NCI-H2196 treated with DMSO at 0.1 percent for 48 hours (cell line): ENCODE results near the gene SDK2.

ENCODE experiments used
- DNase-seq: peaks from one replicate; lab custom pipeline; 2025; ENCODE audit not compliant: unreplicated experiment; lab: John Stamatoyannopoulos, UW

SDK2 gene

DNA sequence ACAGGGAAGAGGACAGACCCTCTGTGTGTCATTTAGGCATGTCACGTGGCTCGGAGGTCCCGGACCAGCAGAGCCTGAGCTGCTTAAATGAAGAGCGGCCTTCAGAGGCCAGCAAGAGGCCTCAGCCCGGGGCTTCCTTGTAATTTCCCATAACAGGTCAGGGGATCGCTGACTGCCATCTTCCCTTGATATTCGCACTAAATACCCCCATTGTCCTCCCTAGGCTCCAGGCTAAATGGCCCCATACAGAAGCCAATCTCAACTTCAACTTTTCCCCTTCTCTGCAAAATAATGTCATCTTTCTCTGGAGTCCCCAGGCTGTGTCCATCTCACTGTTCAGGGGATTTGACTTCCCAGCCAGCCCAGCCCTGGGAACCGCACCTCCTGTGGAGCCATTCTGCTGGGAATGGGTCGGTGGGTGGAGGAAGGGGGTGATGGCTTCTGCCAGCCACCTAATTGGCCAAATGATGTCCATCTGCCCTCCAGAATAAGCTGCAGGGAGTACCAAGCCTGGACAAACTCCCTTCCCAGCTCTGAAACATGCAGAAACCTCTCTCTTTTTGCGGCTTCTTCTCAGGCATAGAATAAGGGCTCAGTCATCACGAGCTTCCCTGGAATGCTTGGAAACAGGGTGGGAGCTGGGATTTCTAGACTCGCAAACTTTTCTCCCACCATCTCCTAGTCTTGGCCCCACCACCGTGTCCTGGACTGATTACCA, 129.9 kb downstream of the SDK2 start:
- no peak for DNase-seq

DNA sequence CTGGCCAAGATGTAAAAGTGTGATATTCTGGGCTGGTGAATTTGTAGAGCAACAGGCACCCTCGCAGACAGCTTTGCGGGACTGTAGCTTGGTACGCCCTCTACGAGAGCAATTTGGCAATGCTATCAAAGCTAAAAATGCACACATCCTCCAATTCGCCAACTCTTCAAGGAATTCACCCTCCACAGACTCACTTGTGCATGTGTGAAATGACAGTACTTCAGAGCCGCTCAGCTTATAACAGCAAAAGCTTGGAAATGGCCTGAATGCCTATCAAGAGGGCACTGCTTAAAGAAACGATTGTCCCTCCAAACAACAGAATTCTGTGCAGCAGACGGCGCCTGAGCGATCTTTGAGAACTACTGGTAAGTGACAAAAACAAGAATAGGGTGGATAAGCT, 130.8 kb downstream of the SDK2 start:
- no peak for DNase-seq

DNA sequence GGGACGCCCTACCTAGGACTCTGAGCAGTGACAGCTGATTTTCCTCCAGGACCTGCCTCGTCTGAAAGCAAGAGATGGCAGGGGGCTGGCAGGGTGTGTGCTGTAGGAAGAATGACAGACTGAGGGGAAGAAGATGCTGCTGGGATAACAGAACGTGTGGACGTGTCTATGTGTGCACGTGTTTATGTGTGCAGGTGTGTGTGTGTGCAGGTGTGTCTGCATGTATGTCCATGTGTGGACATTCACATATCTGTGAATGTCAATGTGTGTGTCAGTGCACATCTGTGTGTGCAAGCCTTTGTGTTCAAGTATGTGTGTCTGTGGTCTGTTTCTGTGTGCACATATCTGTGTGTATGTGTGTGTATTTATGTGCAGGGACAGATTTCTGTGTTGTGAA, 132.5 kb downstream of the SDK2 start:
- DNase-seq: no peak

DNA sequence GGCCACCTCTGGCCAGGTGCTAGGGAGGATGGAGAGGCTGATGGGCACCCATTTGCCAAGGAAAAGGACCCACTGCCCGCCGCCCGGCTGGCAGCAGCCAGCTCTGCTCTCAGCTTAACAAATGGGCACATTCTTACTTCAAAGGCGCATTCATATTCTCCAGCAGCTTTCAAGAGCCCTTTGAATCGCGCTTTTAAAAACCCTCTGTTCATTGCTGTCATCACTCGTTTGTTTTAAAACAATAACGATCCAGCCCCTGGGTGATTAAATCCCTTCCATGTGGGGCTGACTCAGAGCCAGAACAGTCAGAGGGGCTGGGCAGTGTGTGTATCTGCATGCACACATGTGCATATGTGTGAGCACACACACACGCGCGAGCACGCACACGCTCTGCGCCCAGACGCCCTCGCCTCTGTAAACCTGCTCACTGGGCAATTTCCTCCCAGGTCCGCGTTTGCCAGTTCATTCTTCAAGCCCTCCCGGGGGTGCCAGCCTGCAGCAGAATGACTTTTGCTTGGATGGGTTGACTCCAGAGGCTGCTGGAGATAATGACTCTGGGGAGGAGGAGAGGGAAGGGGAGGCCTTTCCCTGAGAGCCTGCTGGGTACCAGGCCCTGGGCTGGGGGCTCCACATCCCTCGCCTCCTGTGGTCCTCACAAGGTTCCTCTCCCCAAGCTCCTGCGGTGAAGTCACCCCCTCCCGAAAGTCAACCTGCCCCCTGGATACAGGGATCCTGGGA, 133.1 kb downstream of the SDK2 start:
- DNase-seq: no peak

DNA sequence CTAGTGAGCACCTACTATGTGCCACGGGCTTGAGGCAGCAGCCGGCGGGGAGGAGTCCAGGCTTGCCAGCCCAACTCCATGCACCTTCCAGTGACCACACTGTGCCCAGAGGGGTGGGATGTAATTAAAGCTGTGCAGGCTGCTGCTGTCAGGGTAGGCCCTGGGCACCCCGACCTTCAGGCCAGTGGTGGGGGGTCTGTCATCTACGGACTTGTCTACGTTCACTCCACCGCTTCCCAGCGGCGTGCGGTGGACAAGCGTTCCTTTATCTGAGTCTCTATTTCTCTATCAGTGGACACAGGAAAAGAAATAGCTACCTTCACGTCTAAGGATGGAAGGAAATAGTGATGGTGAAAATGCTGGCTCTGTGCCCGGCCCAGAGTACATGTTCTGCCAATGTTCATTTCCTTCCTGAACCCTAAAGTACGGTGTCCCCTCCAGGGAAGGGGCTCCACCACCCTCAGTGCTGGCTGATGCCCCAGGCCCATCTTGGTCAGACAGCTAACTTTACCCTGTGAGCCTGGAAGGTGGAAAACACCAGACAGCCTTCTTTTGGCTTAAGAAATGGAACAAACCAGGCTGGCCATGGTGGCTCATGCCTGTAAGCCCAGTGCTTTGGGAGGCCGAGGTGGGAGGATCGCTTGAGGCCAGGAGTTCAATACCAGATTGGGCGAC, 135.2 kb downstream of the SDK2 start:
- DNase-seq: no peak

DNA sequence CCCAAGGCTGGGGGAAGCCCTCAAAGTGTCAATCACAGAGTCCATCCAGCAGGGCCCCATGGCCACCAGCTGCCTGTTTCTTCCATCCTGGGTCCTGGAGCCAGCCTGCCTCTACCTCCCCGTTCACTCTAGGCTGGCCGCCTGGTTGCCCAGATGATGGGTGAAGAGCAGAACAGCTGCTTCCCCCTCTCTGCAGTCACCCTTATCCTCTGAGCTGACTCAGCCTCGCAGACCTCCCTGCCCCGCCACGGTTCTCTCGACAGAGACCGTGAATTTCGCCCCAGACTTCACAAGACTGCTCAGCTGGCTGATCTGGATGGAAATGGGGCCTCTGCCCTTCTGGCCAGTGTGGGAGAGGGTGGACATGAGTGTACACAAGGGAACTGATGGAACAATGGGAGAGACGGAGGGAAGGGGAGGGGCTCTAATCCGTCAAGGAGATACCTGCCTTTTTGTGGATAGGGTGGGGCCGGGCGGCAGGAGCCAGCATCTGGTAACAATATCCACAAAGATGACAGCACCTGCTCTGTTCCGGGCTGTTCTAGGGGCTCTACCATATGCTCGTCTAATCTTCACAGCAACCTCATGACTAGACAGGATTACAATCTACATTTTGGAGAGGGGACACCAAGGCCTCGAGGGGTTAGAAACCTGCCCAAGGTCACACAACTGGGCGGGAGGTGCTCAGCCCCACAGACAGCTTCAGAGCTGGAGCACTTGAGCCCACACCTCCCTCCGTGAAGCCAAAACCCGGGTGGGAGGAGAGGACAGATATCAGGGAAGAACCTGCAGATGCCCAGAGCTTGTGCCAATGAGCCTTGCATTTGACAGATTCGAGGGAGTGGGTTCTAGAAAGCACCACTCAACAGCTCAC, 136.0 kb downstream of the SDK2 start:
- no peak for DNase-seq

DNA sequence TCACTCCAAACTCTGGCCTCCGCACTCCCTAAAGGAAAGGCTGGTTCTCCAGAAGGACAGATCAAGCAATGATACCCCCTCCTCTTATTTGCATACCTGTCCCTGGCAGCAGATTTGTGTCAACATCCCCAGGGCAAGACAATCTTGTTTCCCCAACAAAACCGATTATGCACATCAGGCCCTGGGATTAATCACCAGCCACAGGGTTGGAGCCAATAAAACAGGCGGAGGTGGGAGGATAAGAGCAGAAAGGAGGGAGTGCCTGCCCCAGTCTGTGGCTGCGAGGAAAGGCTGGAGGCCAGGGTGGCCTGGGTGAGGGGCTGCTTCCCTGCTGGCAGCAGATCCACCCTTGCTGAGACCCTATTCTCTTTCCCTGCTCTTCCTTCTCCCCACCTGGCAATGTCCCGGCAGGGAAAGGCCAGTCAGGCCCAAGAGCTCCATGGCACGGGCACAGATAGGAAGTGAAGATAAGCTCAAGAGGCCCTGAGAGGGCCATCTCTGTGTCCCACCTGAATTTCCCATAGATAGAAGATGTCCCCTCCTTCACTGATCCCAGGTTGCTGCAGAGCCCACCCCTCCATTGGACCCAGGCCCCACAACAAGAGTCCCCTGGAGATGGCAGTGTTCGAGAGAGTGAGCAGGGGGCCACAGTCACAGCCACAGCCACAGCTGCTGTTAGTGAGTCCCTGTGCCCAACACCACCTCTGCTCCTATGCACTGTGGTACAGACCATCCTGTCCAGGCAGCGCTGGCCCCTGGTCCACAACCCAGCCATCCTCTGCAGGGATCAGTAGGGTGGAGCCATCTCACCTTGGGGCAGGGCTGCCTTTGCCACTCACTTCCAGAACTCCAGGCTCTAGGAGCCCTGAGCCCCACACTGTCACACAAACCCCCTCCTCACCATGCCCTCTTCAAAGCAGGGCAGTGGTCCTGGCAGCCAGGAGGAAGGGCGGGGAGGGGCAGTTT, 137.5 kb downstream of the SDK2 start:
- DNase-seq: no peak

DNA sequence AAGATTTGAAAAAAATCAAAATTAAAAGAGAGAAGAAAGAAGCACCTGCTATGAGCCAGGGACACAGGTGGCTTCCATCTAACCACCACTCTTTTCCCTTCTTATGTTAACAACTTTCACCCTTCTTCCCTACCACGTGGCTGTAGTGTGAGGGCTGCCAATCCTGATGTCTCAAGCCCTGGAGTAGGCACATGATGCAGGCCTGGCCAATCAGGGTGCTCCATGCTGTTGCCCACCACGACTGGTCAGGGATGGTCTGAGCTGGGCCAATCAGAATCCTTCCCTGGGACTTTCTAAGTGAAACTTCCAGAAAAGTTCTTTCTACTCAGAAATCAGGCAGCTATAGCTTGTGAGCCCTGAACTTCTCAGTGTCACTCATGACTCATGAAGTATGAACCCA, 140.7 kb downstream of the SDK2 start:
- no peak for DNase-seq

DNA sequence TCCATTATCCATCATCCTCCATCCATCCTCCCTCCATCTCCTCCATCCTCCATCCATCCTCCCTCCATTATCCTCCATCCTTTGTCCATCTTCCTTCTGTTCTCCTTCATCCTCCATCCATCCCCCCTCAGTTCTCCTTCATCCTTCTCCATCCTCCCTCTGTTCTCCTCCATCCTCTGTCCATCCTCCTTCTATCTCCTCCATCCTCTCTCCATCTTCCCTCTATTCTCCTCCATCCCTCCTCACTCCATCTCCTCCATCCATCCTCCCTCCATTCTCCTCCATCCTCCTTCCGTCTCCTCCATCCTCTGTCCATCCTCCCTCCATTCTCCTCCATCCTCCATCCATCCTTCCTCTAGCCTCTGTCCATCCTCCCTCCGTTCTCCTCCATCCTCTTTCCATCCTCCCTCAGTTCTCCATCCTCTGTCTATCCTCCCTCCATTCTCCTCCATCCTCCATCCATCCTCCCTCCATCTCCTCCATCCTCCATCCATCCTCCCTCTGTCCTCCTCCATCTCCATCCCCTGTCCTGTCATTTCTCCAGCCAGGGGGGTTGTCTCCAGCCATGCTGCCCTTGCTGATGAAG, 143.7 kb downstream of the SDK2 start:
- DNase-seq: no peak

DNA sequence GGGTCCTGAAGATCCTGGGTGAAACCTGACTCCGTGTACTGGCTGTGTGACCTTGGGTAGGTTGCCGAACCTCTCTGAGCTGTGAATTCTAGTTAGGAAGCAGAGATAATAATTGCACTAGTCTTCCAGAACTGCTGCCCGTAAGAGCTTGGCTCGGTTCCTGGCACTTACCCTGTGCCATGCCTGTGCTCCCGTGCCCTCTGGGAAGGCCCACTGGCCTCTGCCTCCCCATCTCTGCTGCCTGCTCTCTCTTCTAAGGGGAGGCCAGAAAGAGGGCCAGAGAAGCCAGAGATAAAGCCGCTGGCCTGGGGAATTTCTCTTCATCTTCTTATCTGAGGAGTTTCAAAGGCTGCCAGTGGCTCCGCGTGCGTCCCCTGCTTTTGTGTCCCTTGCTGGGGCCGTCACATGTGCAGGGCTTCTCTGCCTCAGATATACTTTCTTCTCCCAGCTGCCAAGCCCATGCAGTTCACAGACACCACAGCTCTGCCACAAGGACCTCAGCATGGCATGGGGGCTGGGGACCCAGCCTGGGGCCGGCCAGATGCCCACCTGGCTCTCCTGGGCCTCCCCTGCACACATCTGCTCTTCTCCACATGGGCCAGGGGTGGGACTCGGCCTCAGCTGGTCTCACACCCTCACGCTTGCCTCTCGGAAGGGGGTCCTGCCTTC, 145.2 kb downstream of the SDK2 start:
- DNase-seq: no peak

DNA sequence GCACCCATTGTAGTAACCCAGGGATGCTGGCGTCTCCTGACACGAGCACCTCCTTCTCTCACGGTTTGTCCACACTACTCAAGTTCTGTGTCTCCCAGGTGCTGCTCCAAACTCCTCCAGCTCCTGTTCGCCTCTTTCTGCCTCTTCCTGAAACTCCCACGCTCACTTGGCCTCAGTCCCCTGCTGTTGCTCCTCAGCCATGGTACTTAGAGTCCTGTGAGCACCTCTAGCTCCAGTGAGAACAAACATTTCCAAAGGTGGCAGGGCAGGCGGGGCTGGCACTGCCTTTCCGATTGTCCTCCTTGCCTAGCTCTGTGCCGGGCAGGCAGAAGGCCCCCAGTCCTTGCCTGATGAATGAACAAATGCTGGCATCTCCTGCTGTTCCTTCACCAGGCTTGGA, 146.1 kb downstream of the SDK2 start:
- no peak for DNase-seq

DNA sequence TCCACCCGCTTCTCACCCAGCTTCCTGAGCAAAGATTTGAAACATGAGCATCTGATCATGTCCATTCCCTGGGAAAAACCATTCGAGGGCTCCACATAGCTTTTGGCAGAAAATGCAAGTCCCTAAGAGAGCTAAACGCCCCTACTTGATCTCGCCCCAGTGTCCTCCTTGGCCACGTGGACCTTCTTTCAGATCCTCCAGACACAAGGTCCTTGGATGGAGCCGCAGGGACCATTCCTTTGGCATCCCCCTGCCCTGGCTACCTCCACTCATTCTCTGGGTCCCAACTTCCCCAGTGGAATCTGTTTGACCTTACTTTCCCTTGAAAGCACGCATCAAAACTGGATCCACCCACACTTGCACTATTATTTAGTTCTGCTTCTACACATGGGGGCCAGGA, 146.5 kb downstream of the SDK2 start:
- no peak for DNase-seq

DNA sequence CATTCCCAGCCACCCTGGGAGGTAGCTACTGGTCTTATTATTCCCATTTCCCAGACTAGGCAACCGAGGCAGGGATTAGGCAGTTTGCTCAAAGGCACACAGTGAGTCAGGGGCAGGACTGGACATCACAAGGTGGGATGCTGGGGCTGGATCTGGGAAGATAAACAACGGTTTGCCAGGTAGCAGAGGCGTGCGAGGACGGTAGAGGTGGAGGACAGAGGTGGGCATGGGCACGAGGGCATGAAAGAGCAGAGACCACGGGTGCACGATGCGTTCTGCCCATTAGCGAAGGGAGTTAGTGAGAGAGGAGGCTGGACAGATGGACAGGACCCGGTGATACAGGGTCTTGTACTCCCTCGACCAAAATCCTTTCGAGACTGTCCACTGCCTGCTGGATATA, 148.0 kb downstream of the SDK2 start:
- no peak for DNase-seq

DNA sequence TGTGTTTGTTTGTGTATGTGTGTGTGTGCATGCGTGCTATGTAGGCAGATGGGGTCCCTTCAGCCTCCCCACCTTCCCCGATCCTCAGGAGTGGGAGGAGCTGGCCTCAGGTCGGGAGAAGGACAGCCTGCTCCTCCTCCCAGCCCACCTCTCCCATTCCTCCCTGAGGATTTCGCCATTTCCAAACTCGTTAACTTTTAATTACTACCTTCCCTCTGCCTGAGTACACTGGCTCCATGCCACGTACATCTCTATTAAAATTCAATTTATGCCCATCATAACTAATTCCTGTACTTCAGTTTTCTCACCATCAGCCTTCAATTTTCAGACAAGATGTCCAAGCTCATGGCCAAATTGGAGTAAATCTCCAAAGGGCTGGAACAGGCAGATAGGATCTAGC, 148.6 kb downstream of the SDK2 start:
- DNase-seq: no peak

DNA sequence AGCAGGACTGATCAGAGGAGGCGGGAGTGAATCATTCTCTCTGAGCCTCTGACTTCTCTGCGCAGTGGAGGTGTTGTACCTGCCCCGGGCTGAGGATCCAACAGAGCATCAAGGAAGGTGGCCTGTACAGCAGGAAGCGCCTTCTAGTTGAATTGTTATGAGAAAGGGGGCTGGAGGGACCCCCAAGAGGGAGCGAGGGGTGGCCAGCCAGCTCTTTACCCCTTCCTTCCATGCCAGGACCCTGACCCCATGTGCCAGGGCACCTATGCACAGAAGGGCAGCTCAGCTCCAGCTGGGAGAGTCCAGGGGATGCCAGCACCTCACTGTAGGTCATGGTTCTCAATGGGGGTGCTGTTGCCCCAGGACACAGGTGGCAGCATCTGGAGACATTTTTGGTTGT, 149.3 kb downstream of the SDK2 start:
- DNase-seq: no peak

DNA sequence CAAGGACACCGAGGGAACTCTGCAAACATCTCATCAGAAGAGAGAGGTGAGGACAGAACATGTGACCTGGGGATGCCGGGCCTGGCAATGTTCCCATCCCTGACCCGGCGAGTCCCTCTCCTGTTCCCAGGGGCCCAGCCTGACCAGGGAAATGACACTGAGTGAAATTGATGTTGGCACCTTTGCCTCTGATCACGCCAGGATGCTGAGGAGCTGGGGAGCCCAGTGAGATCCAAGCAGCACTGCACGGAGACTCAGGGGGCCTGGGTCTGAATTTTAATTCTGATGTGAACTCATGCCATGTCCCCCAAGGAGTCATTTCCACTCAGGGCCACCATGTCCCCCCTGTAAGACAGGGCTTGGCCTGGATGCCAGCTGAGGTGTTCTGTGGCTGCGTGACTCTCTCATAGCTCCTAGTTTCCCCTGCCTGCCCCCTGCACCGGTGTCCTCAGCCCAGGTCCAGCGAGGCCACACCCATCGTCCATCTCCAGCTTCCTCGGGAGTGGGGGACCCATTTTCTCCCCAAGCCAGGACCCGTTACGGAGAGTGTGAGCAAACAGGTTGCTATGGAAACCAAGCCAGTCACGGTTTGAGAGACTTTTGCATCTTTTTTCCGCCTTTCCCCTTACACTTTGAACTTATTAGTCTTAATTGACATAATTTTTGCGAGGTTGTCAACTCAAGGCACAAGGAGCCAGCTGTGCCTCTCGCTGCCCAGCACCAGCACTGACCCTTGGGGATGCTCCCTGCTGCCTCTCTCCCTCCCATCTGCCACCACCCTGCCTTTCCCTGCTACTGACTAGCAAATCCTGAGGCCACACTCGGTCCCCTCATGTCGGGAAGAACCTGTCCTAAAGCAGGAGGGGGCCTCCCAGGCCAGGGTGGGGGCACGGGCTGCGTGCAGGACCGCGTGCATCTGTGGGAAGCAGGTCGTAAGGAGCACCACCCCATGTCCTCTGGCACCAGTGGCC, 150.0 kb downstream of the SDK2 start:
- no peak for DNase-seq

DNA sequence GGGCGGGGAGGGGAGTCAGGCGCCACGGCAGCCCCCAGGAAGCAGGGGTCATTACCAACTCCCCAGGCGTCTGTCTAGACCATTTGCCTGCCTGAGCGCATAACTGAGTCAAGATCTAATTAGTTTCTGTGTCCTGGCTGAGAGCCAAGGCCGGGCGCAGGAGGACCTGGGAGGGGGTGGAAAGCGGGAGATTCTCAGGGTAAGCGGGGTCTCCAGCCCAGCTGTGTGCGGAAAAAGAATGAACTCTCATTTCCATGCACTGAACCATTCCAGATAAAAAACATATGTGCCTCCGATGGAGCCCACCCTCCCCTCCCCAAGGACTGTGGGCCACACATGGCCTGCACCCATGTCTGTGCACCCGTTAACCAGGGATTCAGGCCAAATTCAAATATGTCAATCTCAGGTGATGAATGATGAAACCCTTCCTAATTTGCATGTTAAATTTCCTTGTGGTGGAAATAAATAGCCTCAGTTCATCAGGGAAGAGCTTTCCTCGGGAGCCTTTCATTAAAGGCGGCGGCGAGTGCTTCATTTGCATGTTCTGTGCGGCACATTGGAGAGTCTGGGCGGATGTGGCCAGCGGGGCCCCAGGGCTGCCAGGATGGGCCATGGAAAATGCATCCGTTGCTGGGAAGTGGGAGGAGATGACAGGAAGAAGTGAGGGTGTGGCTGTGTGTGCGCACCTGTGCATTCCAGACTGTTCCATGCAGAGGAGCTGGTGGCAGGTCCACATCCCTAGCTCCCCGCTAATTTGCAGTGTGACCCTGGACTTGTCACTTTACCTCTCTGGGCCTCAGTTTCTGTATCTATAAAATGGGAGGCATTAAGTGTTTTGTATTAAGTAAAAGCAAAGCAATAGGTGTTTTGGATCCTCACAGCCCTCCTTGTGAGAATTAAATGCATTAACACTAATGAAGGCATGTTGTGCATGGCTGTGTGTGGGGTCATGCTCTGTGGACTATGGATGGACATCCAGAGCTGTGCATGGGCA, 151.1 kb downstream of the SDK2 start:
- no peak for DNase-seq
